Ramos (cell line): ENCODE results near the gene HERC3.

Experiments
- in situ Hi-C: fragments of 300-500 bp; cut with MboI; formaldehyde crosslinking; loops from one replicate; pipeline ENCODE4 v1.14.3; 2022; ENCODE audit warnings: low sequenced_read_pairs; ENCODE audit not compliant: unreplicated experiment

The HERC3 gene

DNA sequence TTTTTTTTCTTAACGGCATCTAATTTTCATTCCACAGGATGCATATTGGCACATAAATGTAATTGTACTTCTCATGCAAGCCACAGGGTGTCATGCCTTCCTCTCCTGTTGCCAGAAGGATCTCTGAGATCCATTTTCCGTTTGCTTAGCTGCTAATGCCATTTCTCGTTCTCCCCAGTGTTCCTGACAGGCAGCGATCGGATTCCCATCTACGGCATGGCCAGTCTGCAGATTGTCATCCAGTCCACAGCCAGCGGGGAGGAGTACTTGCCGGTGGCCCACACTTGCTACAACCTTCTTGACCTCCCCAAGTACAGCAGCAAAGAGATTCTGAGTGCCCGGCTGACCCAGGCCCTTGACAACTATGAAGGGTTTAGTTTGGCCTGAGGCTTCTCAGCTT lies 114.3 kb downstream of the HERC3 start:
- in situ Hi-C loops: no loop called here

- in situ Hi-C loops: no loop called here
Observed at GRCh38 chr4:88709989-88710388, 117.7 kb downstream of the HERC3 start.

- in situ Hi-C loops: no loop called here
Observed at GRCh38 chr4:88713782-88714181, 121.5 kb downstream of the HERC3 start.

GRCh38 chr4:88718098-88718497 lies 125.8 kb downstream of the HERC3 start:
- in situ Hi-C loops: no loop called here

- in situ Hi-C loops: no loop called here
Observed at GRCh38 chr4:88719381-88719780, 127.1 kb downstream of the HERC3 start.

- in situ Hi-C loops: no loop called here
Observed at GRCh38 chr4:88720451-88721428, 128.5 kb downstream of the HERC3 start.

DNA sequence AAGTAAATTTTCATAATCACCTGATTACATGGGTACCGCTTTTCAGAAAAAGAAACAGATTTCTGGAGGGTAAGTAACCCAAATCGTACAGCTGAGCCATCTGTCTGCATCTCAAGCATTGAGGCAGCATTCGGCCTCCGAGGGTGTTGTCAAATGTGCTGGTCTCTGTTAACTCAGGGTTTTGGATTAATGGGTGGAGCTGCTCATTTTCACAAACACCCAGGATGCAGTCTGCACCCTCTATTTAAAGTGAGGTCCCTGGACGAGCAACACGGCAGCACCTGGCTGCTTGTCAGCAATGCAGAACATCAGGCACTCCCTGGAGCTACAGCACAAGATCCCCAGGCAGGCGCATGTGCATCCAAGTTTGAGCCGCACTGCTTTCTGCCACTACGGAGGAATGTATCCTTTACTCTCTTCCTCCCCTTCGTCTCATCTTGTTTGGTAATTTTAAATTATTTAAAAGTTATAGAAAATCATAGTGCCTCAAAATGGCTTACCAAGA lies 130.0 kb downstream of the HERC3 start:
- in situ Hi-C loops: no loop called here

- in situ Hi-C loops: no loop called here
Observed at GRCh38 chr4:88722828-88723227, 130.5 kb downstream of the HERC3 start.

DNA sequence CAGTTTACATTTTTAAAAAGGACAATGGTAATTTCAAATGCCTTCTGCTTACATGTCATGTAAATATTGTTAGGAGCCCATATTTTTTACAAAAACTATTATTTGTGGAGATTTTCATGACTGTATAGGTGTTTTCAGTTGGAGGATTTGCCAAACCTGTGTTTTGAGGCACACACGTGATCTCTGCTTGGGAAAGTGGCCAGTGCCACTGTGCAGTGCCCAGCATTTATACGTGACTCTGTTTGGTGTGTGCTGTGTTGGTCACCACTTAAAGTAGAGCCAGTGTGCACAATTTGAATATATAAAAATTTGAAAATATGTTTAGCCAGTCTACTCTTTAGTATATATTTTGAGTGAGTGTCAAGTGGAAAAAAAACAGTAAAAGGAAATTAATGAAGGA lies 132.1 kb downstream of the HERC3 start:
- in situ Hi-C loops: no loop called here

DNA sequence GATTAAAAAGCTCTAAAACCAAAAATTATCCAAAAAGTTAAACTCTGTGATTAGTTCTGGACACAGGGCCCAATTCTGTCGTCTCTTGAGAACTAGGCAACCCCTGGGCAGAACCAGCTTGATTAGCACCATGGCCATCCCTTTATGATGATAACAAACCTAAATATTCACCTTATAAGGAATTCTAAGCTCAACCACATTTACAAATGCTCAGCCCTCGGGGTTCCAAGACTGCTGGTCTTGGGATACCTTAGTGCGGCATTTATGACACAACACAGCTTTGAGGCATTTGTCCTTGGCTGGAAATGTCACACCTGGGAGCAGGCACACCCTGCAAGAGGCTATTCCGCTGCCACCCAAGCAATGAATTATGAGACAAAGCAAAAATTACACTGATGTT lies 132.9 kb downstream of the HERC3 start:
- in situ Hi-C loops: no loop called here

- in situ Hi-C loops: no loop called here
Observed at GRCh38 chr4:88725986-88726385, 133.7 kb downstream of the HERC3 start.

GRCh38 chr4:88728146-88728545 lies 135.9 kb downstream of the HERC3 start:
- in situ Hi-C loops: no loop called here

- in situ Hi-C loops: no loop called here
Observed at GRCh38 chr4:88729146-88729760, 137.0 kb downstream of the HERC3 start.

- in situ Hi-C loops: no loop called here
Observed at GRCh38 chr4:88730811-88731210, 138.5 kb downstream of the HERC3 start.

GRCh38 chr4:88731381-88731780 lies 139.1 kb downstream of the HERC3 start:
- in situ Hi-C loops: no loop called here

GRCh38 chr4:88732714-88733368 lies 140.6 kb downstream of the HERC3 start:
- in situ Hi-C loops: no loop called here

DNA sequence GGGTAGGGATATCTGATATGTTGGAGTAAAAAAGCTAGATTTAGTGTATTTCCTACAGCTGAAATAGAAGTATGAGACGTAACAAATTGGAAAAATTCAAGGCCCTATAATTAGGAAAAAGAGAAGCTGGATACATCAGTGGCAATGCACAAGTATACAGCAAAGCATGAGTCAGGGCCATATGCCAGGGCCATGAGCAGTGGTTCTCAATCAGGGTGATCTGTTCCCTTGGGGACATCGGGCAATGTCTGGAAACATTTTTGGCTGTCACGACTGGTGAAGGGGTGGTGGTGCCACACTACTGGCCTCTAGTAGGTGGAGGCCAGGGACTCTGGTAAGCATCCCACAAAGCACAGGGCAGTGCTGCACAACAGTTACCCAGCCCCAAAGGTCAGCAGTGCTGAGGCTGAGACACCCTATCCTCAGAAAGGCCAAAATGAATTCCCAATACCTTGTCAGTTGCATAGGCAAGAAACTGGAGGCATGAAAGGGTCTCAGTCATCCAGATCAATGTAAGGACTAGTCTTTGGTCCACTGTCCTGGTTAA lies 142.2 kb downstream of the HERC3 start:
- in situ Hi-C loops: no loop called here

DNA sequence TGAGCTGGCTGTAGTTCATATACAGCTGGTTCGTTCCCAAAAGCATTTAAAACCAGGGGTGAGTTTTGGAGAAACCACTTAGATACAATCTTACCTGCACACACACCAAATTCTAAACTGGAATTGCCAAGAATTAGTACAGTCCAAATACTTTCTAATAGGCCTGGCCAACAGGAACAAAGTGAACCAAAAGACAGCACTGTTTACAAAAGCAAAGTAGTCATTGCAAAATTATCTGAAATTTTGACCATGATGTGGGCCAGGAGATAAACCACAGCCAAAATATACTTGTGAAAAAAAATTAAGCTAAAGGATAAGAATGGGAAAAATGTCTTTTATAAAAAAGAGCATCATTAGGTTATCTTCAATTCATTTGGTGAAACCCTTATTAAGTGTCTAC lies 143.3 kb downstream of the HERC3 start:
- in situ Hi-C loops: no loop called here

DNA sequence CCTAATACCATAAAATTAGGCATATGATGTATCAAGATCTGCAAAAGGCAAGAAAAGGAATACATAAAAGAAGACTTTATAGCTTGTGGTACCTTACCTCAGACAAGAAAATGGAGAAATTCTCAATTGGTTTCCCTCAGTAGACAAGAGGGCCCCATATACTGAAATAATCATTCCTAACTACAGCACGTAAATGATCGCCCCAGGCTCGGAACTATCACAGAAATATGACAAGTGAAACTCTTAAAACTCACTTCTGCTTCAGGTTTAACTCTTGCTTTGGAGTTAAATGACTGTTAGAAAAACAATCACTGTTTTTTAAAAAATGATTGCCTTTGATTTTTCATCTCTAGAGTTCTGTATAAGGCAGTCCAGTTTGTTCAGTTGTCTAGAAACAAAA lies 144.0 kb downstream of the HERC3 start:
- in situ Hi-C loops: no loop called here

DNA sequence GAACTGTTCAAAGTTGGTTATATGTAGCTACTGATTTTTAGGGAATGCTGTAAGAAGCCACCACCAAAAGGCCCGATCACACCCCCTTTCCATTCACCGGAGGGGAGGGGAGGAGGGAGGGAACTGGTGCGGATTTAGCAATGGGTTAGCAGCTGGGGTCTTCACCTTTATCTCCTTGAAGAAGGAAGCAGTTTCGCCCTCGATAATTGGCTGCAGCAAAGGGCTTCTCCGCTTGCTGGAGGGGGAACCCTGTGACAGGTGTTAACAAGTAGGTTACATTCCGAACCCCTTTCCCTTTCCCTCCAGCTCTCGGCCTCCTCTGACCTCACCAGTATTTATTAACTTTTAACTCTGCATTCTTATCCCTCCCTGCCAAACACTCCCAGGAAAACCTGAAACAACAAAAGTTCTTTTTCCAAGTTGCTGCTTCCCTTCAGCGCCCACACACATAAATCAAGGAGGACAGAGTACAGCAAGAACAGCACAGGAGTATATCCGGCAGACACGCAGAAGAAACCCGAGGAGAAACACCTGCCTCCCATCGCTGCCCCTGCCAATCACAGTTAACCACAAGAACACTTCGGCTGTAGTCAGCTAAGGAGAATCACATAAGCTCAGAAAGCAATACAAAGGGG lies 145.1 kb downstream of the HERC3 start:
- in situ Hi-C loops: no loop called here
